K562 (cell line): ENCODE data around the gene NFILZ. TPM values are rescaled to one million over a fixed set of nuclear protein-coding genes. Genes with fewer than 3 reads are reported as not detected.

Experiments
- ELF1 ChIP-seq: fragments of 200-800 bp; sonication (Bioruptor generic); IDR thresholded peaks from 2 replicates; pipeline ENCODE4 v1.6.1; 2016; ENCODE audit warnings: missing genetic modification characterization, missing compliant biosample characterization
- ELF2 ChIP-seq: fragments of 250-450 bp; sonication (Bioruptor Pico); IDR thresholded peaks from 2 replicates; pipeline ENCODE4 v1.5.0; 2021; ENCODE audit warnings: mild to moderate bottlenecking
- ETV1 ChIP-seq: fragments of 450-650 bp; conservative IDR thresholded peaks from 2 replicates; pipeline ENCODE4 v1.6.1; 2016; ENCODE audit warnings: missing genetic modification characterization, control low read depth, low read depth, missing compliant biosample characterization
- HCFC1 ChIP-seq: IDR thresholded peaks from 2 replicates; pipeline ENCODE4 v1.6.1; 2012; ENCODE audit warnings: low read depth, low read length, improper control_type of control experiment
- MAZ ChIP-seq, 2 experiments: fragments of 450-650 bp in 1 of 2; sonication (generic) in 1 of 2; formaldehyde crosslinking; IDR thresholded peaks in 1 of 2; conservative IDR thresholded peaks in 1 of 2; 2 replicates each; pipeline versions ENCODE4 v1.4.0 to v1.5.0; 2020; ENCODE audit warnings: mild to moderate bottlenecking in 1 of 2, missing genetic modification reagents in 1 of 2
- MYC ChIP-seq, 2 experiments: fragments of 250-450 bp in 1 of 2; sonication (Bioruptor Pico) in 1 of 2; IDR thresholded peaks; 2 replicates each; pipeline versions ENCODE4 v1.5.1 to v1.6.1; 2012 to 2021; ENCODE audit warnings: low read depth in 2 of 2, borderline replicate concordance in 1 of 2, improper control_type of control experiment in 1 of 2, low read length in 1 of 2, mild to moderate bottlenecking in 1 of 2, moderate library complexity in 1 of 2
- PBX2 ChIP-seq, 2 experiments: IDR thresholded peaks in 1 of 2; conservative IDR thresholded peaks in 1 of 2; 2 replicates each; pipeline ENCODE4 v1.6.1; 2016; ENCODE audit warnings: low read depth in 2 of 2, mild to moderate bottlenecking in 1 of 2, missing compliant biosample characterization in 1 of 2, missing genetic modification characterization in 1 of 2, moderate library complexity in 1 of 2
- RCOR1 ChIP-seq, 2 experiments: IDR thresholded peaks; 2 replicates each; pipeline ENCODE4 v1.6.1; 2012; ENCODE audit warnings: low read depth in 2 of 2, low read length in 2 of 2, borderline replicate concordance in 1 of 2, improper control_type of control experiment in 1 of 2
- SPI1 ChIP-seq: IDR thresholded peaks from 2 replicates; pipeline ENCODE4 v1.6.1; 2011; ENCODE audit warnings: low read depth, low read length, control low read depth, borderline replicate concordance
- STAG1 ChIP-seq: sonication (generic); formaldehyde crosslinking; IDR thresholded peaks from 2 replicates; pipeline ENCODE4 v1.5.0; 2020; ENCODE audit warnings: missing genetic modification reagents, borderline replicate concordance
- TCF7L2 ChIP-seq: fragments of 150-350 bp; IDR thresholded peaks from 2 replicates; pipeline ENCODE4 v1.6.1; 2016; ENCODE audit warnings: low read depth, mild to moderate bottlenecking, low read length, moderate library complexity
- TFAP4 ChIP-seq: sonication (generic); formaldehyde crosslinking; IDR thresholded peaks from 2 replicates; pipeline ENCODE4 v1.8.0; 2022; ENCODE audit warnings: missing genetic modification reagents, mild to moderate bottlenecking, moderate library complexity, borderline replicate concordance
- YY1 ChIP-seq, 3 experiments: IDR thresholded peaks; 2 replicates each; pipeline ENCODE4 v1.6.1; 2011; ENCODE audit warnings: low read length in 2 of 3, mild to moderate bottlenecking in 2 of 3, moderate library complexity in 2 of 3, borderline replicate concordance in 1 of 3, control low read depth in 1 of 3, low read depth in 1 of 3; ENCODE audit not compliant: insufficient read depth in 3 of 3, insufficient replicate concordance in 2 of 3, control insufficient read depth in 1 of 3, insufficient read length in 1 of 3; ENCODE audit errors: extremely low read depth in 1 of 3
- ZBTB7A ChIP-seq: IDR thresholded peaks from 2 replicates; pipeline ENCODE4 v1.6.1; 2011; ENCODE audit warnings: low read depth, mild to moderate bottlenecking, low read length, moderate library complexity, borderline replicate concordance; ENCODE audit not compliant: control insufficient read depth
- ZNF384 ChIP-seq: IDR thresholded peaks from 2 replicates; pipeline ENCODE4 v1.6.1; 2012; ENCODE audit warnings: low read depth, low read length, improper control_type of control experiment
- polyA plus RNA-seq, 8 experiments: library from polyadenylated mRNA; depleted of rRNA in 4 of 8; stranded (reverse) in 5 of 8; unstranded in 3 of 8; fragments of >200 nt; fragmentation: Nextera tagmentation in 2 of 8; fragmentation: Illumina TruSeq in 1 of 8; extraction: Ambion mirVana in 2 of 8; extraction: Trizol in 1 of 8; gene quantifications; 2 replicates each; pipeline versions ENCODE4 v1.2.1 to v1.2.3, GENCODE V29; 2011 to 2014; ENCODE audit warnings: inconsistent platforms in 1 of 8, missing spikeins in 1 of 8
- total RNA-seq, 7 experiments: library from RNA; depleted of rRNA in 6 of 7; stranded (reverse); fragments of >200 nt in 6 of 7; fragmentation: Illumina TruSeq in 2 of 7; extraction: Trizol in 2 of 7; gene quantifications; 2 replicates each; pipeline versions ENCODE4 v1.2.1 to v1.2.3, GENCODE V29; 2011 to 2021; ENCODE audit warnings: low replicate concordance in 1 of 7
- TF ChIP-seq, protein P1 (sequence below): sonication (generic); formaldehyde crosslinking; IDR thresholded peaks from 2 replicates; pipeline ENCODE4 v1.8.1; 2023; ENCODE audit warnings: mild to moderate bottlenecking, missing genetic modification reagents
- TF ChIP-seq, protein P2 (sequence below): fragments of 450-650 bp; IDR thresholded peaks from 2 replicates; pipeline ENCODE4 v1.6.1; 2018; ENCODE audit warnings: mild to moderate bottlenecking, low read depth; ENCODE audit not compliant: partially characterized antibody

NFILZ gene
- total and polyA plus RNA-seq, 9 of the 15 experiments (the other 6 are each of a cell fraction or from before 2014, with no cell fraction given): not detected

DNA sequence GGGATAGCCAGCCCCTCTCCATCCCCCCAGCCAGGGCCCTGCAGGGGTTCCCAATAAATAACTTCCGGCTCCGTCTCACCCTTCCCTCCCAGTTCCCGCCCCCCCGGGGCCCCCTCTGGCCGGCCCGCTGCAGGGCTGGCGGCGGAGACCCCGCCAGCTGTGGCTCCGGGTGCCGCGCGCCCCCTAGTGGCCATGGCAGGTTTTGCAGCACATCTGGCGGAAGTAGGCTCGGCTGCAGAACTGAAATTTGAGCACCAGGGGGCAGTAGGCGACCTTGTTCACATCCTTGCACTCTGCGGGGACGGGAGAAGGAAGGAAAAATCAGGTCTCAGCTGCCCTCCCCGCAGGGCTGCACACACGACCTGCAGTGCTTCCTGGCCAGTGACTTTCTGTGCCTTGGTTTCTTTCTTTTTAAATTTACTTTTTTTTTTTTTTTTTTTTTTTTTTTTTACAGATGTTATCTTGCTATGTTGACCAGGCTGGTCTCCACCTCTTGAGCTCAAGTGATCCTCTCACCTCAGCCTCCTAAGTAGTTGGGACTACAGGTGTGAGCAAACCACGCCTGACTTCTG is 49.6 kb upstream of the NFILZ start (continued):
- TF ChIP-seq RCOR1 (IDR thresholded peaks at IDR 0.05; ENCODE audit: borderline replicate concordance in 1 of 2, low read depth in 2 of 2, low read length in 2 of 2) (peak in 1 of 2 experiments; percentile 71; a peak in 2 of 4 replicates), YY1 (IDR thresholded peaks at IDR 0.05; ENCODE audit: borderline replicate concordance in 1 of 3, control insufficient read depth in 1 of 3, extremely low read depth in 1 of 3, insufficient read depth in 3 of 3, insufficient read length in 1 of 3, insufficient replicate concordance in 2 of 3, low read depth in 1 of 3, low read length in 2 of 3) (peak in 1 of 3 experiments; percentile 42), TCF7L2 (no peak), MYC (IDR thresholded peaks at IDR 0.05; ENCODE audit: low read depth, low read length) (peak; percentile 65), MYC (CRISPR knock-in tag; IDR thresholded peaks at IDR 0.05; ENCODE audit: borderline replicate concordance, low read depth) (no peak), MAZ (CRISPR knock-in tag; conservative IDR thresholded peaks at IDR 0.05 in 1 of 2, IDR thresholded peaks at IDR 0.05 in 1 of 2) (peak in 1 of 2 experiments; percentile 79; a peak in 3 of 4 replicates), ELF2 (CRISPR knock-in tag) (peak; percentile 43; the same call in 1 of the 2 replicates), ZNF384 (peak; percentile 97), TFAP4 (CRISPR knock-in tag) (peak; percentile 97), PBX2 (CRISPR knock-in tag; IDR thresholded peaks at IDR 0.05; ENCODE audit: low read depth) (no peak), PBX2 (tag; conservative IDR thresholded peaks at IDR 0.05; ENCODE audit: low read depth) (no peak), ZBTB7A (peak; percentile 97), ELF1 (tag) (peak; percentile 88), HCFC1 (peak; percentile 39; the same call in 1 of the 2 replicates), ETV1 (tag) (peak; percentile 91), SPI1 (0 out of 2 replicates have a peak, but pooled peaks have one; percentile 15), STAG1 (CRISPR knock-in tag) (peak; percentile 87)
- TF ChIP-seq, protein P1, sequence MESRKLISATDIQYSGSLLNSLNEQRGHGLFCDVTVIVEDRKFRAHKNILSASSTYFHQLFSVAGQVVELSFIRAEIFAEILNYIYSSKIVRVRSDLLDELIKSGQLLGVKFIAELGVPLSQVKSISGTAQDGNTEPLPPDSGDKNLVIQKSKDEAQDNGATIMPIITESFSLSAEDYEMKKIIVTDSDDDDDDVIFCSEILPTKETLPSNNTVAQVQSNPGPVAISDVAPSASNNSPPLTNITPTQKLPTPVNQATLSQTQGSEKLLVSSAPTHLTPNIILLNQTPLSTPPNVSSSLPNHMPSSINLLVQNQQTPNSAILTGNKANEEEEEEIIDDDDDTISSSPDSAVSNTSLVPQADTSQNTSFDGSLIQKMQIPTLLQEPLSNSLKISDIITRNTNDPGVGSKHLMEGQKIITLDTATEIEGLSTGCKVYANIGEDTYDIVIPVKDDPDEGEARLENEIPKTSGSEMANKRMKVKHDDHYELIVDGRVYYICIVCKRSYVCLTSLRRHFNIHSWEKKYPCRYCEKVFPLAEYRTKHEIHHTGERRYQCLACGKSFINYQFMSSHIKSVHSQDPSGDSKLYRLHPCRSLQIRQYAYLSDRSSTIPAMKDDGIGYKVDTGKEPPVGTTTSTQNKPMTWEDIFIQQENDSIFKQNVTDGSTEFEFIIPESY (CRISPR knock-in tag): peak; percentile 52; the same call in 1 of the 2 replicates
- TF ChIP-seq, protein P2, sequence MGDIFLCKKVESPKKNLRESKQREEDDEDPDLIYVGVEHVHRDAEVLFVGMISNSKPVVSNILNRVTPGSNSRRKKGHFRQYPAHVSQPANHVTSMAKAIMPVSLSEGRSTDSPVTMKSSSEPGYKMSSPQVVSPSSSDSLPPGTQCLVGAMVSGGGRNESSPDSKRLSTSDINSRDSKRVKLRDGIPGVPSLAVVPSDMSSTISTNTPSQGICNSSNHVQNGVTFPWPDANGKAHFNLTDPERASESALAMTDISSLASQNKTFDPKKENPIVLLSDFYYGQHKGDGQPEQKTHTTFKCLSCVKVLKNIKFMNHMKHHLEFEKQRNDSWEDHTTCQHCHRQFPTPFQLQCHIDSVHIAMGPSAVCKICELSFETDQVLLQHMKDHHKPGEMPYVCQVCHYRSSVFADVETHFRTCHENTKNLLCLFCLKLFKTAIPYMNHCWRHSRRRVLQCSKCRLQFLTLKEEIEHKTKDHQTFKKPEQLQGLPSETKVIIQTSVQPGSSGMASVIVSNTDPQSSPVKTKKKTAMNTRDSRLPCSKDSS: no peak
